H9 (cell line): ENCODE measurements around the gene KCNMA1. TPM values are rescaled to one million over a fixed set of nuclear protein-coding genes. Genes with fewer than 3 reads are reported as not detected.

Experiments
- DNase-seq: peaks from one replicate; pipeline ENCODE4 v3.0.0-alpha.2; 2017
- H2AFZ ChIP-seq: one replicate; pipeline ENCODE4 v1.6.1; 2013; ENCODE audit warnings: mild to moderate bottlenecking, low read length, control low read depth, moderate library complexity
- H2AK5ac ChIP-seq: 2 replicates; pipeline ENCODE4 v1.6.1; 2013; ENCODE audit warnings: low read length, control low read depth, mixed read lengths; ENCODE audit not compliant: insufficient read length
- H2BK120ac ChIP-seq: one replicate; pipeline ENCODE4 v1.6.1; 2013; ENCODE audit warnings: low read depth, mild to moderate bottlenecking, low read length, control low read depth, inconsistent platforms; ENCODE audit not compliant: poor library complexity, severe bottlenecking
- H2BK12ac ChIP-seq: 2 replicates; pipeline ENCODE4 v1.6.1; 2013; ENCODE audit warnings: low read length, control low read depth, mixed read lengths, low read depth; ENCODE audit not compliant: insufficient read length
- H2BK15ac ChIP-seq: 2 replicates; pipeline ENCODE4 v1.6.1; 2013; ENCODE audit warnings: low read depth, low read length, control low read depth
- H2BK20ac ChIP-seq: one replicate; pipeline ENCODE4 v1.6.1; 2013; ENCODE audit warnings: low read depth, mild to moderate bottlenecking, low read length, control low read depth, inconsistent platforms; ENCODE audit not compliant: poor library complexity, severe bottlenecking
- H2BK5ac ChIP-seq: 2 replicates; pipeline ENCODE4 v1.6.1; 2013; ENCODE audit warnings: low read length, control low read depth, mixed read lengths; ENCODE audit not compliant: insufficient read length
- H3K14ac ChIP-seq: 2 replicates; pipeline ENCODE4 v1.6.1; 2013; ENCODE audit warnings: low read length, control low read depth; ENCODE audit not compliant: insufficient read depth
- H3K18ac ChIP-seq: 2 replicates; pipeline ENCODE4 v1.6.1; 2013; ENCODE audit warnings: low read depth, mild to moderate bottlenecking, mixed read lengths, low read length, control low read depth; ENCODE audit not compliant: insufficient read length
- H3K23ac ChIP-seq: 2 replicates; pipeline ENCODE4 v1.6.1; 2013; ENCODE audit warnings: low read length, control low read depth, mixed read lengths, low read depth; ENCODE audit not compliant: insufficient read length
- H3K23me2 ChIP-seq: 2 replicates; pipeline ENCODE4 v1.6.1; 2013; ENCODE audit warnings: low read depth, mild to moderate bottlenecking, mixed read lengths, low read length, control low read depth; ENCODE audit not compliant: insufficient read length, poor library complexity, severe bottlenecking
- H3K27ac ChIP-seq: 2 replicates; pipeline ENCODE4 v1.5.1; 2013; ENCODE audit warnings: low read length, control low read depth, mixed read lengths, low read depth; ENCODE audit not compliant: insufficient read length
- H3K27me3 ChIP-seq: 2 replicates; pipeline ENCODE4 v1.6.1; 2013; ENCODE audit warnings: low read length, control low read depth, inconsistent platforms; ENCODE audit not compliant: insufficient read depth
- H3K4ac ChIP-seq: 2 replicates; pipeline ENCODE4 v1.6.1; 2013; ENCODE audit warnings: low read depth, mild to moderate bottlenecking, control low read depth, inconsistent platforms, low read length, moderate library complexity
- H3K4me1 ChIP-seq: 2 replicates; pipeline ENCODE4 v1.6.1; 2013; ENCODE audit warnings: low read length, control low read depth, inconsistent platforms; ENCODE audit not compliant: insufficient read depth
- H3K4me2 ChIP-seq: 2 replicates; pipeline ENCODE4 v1.6.1; 2013; ENCODE audit warnings: low read length, control low read depth, mixed read lengths; ENCODE audit not compliant: insufficient read length, insufficient read depth
- H3K56ac ChIP-seq: 2 replicates; pipeline ENCODE4 v1.6.1; 2013; ENCODE audit warnings: low read depth, mild to moderate bottlenecking, mixed read lengths, low read length, control low read depth; ENCODE audit not compliant: insufficient read length
- H3K79me1 ChIP-seq: 2 replicates; pipeline ENCODE4 v1.6.1; 2013; ENCODE audit warnings: low read depth, mild to moderate bottlenecking, moderate library complexity, low read length, control low read depth, inconsistent platforms; ENCODE audit not compliant: insufficient read depth, poor library complexity, severe bottlenecking
- H3K79me2 ChIP-seq: 2 replicates; pipeline ENCODE4 v1.6.1; 2013; ENCODE audit warnings: low read length, control low read depth, inconsistent platforms; ENCODE audit not compliant: insufficient read depth
- H3K9ac ChIP-seq: 2 replicates; pipeline ENCODE4 v1.6.1; 2013; ENCODE audit warnings: low read length, control low read depth, mixed read lengths; ENCODE audit not compliant: insufficient read length; ENCODE audit errors: extremely low read depth
- H3K9me3 ChIP-seq: one replicate; pipeline ENCODE4 v1.6.1; 2013; ENCODE audit warnings: low read depth, low read length, inconsistent platforms; ENCODE audit not compliant: control insufficient read depth
- H3T11ph ChIP-seq: one replicate; pipeline ENCODE4 v1.6.1; 2013; ENCODE audit warnings: mild to moderate bottlenecking, low read length, control low read depth, inconsistent platforms
- H4K20me1 ChIP-seq: one replicate; pipeline ENCODE4 v1.6.1; 2013; ENCODE audit not compliant: control insufficient read depth, insufficient read length, insufficient read depth
- H4K5ac ChIP-seq: 2 replicates; pipeline ENCODE4 v1.6.1; 2013; ENCODE audit warnings: low read depth, mild to moderate bottlenecking, mixed read lengths, low read length, control low read depth; ENCODE audit not compliant: insufficient read length
- H4K8ac ChIP-seq: replicated peaks from 2 replicates; pipeline ENCODE4 v1.6.1; 2013; ENCODE audit warnings: low read length, control low read depth, mixed read lengths, low read depth; ENCODE audit not compliant: insufficient read length
- H4K91ac ChIP-seq: 2 replicates; pipeline ENCODE4 v1.6.1; 2013; ENCODE audit warnings: low read depth, mild to moderate bottlenecking, moderate library complexity, mixed read lengths, low read length, control low read depth; ENCODE audit not compliant: insufficient read length
- H3K27ac Mint-ChIP-seq, 3 experiments: 2 replicates in 2 of 3; 3 replicates in 1 of 3; pipeline ENCODE4 v1.8.0; 2020 to 2021; ENCODE audit warnings: mixed read lengths in 3 of 3, mild to moderate bottlenecking in 1 of 3, moderate library complexity in 1 of 3
- H3K27me3 Mint-ChIP-seq: 2 replicates; pipeline ENCODE4 v1.8.0; 2021; ENCODE audit warnings: low read depth, mild to moderate bottlenecking, moderate library complexity, mixed read lengths
- H3K36me3 Mint-ChIP-seq, 3 experiments: 2 replicates in 2 of 3; 3 replicates in 1 of 3; pipeline ENCODE4 v1.8.0; 2020 to 2021; ENCODE audit warnings: low read depth in 3 of 3, mixed read lengths in 3 of 3; ENCODE audit not compliant: insufficient read depth in 1 of 3
- H3K4me1 Mint-ChIP-seq, 2 experiments: 2 replicates each; pipeline ENCODE4 v1.8.0; 2020; ENCODE audit warnings: mixed read lengths in 2 of 2
- H3K4me3 Mint-ChIP-seq, 2 experiments: 2 replicates in 1 of 2; 3 replicates in 1 of 2; pipeline ENCODE4 v1.8.0; 2020 to 2021; ENCODE audit warnings: mild to moderate bottlenecking in 2 of 2, mixed read lengths in 2 of 2, moderate library complexity in 1 of 2
- H3K9me3 Mint-ChIP-seq, 2 experiments: 2 replicates in 1 of 2; 3 replicates in 1 of 2; pipeline ENCODE4 v1.8.0; 2020; ENCODE audit warnings: mild to moderate bottlenecking in 2 of 2, mixed read lengths in 2 of 2, moderate library complexity in 1 of 2
- WGBS: extraction: QIAGEN DNeasy Blood & Tissue Kit; methylation state at CpG from one replicate; pipeline ENCODE4 v1.1.7; 2013; ENCODE audit warnings: missing lambda C conversion rate, low lambda C conversion rate, mixed read lengths; ENCODE audit not compliant: insufficient read length; ENCODE audit errors: extremely low coverage; 5-methylcytosine and 5-hydroxymethylcytosine counted together
- total RNA-seq: library from RNA; stranded (reverse); gene quantifications from 2 replicates; pipeline ENCODE4 v1.2.1, GENCODE V29; 2021
- TF ChIP-seq, protein P1 (sequence below): fragments of 200-600 bp; sonication (generic); conservative IDR thresholded peaks from 3 replicates; pipeline ENCODE4 v1.8.0; 2021; ENCODE audit warnings: antibody characterized with exemption, mild to moderate bottlenecking

The KCNMA1 gene
- total RNA-seq, 1 experiment from 2014 or later: 2.0 TPM

DNA sequence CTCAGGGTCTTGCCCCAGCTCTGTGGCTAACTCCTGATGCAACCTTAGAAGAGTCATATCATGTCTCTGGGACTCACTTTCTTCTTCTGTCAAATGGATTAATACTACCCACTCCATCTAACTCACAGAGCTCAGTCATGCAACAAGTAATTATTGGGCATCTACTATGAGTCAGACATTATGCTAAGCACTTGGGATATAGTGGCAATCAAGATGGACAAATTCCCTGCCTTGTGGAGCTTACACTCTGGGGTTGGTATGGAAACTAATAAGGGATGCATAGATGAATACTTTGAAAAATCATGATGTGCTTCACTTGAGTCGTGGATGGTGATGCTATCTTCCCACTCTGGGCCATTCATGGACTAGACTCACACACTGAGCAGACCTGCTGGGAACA, 88.9 kb downstream of the KCNMA1 start:
- no peak overlapping the region for H3K4me2 ChIP-seq
- no peak overlapping the region for H2AK5ac ChIP-seq
- H3K79me1 ChIP-seq: no peaks in the 10 kb centered on the region
- H3K27ac ChIP-seq: no peak overlapping the region
- H2BK120ac ChIP-seq: no peak overlapping the region
- H2BK20ac ChIP-seq: no peak overlapping the region
- Mint-ChIP-seq H3K27me3 (peaks cover 1% of the 10 kb centered on the region; the same call in 1 of the 2 replicates), H3K4me1 (peaks cover 7% of the 10 kb centered on the region in 2 experiments), H3K27ac (peak overlapping the region in 1 of 3 experiments; percentile 48; a peak in 1 of 7 replicates), H3K36me3 (no peaks in the 10 kb centered on the region), H3K4me3 (no peak overlapping the region), H3K9me3 (no peaks in the 10 kb centered on the region)
- no peak overlapping the region for H3K18ac ChIP-seq
- H3K4me1 ChIP-seq: no peaks in the 10 kb centered on the region
- H2BK12ac ChIP-seq: no peak overlapping the region
- DNase-seq: no peak
- H3K14ac ChIP-seq: no peak overlapping the region
- WGBS: no CpG with 5 or more reads among the region's 1 CpG
- H4K5ac ChIP-seq: no peak overlapping the region
- no peaks in the 10 kb centered on the region for H3K9me3 ChIP-seq
- H3K27me3 ChIP-seq: no peaks in the 10 kb centered on the region
- H2AFZ ChIP-seq: no peak overlapping the region
- H4K8ac ChIP-seq: no peak overlapping the region
- no peaks in the 10 kb centered on the region for H3K79me2 ChIP-seq
- TF ChIP-seq, protein P1, sequence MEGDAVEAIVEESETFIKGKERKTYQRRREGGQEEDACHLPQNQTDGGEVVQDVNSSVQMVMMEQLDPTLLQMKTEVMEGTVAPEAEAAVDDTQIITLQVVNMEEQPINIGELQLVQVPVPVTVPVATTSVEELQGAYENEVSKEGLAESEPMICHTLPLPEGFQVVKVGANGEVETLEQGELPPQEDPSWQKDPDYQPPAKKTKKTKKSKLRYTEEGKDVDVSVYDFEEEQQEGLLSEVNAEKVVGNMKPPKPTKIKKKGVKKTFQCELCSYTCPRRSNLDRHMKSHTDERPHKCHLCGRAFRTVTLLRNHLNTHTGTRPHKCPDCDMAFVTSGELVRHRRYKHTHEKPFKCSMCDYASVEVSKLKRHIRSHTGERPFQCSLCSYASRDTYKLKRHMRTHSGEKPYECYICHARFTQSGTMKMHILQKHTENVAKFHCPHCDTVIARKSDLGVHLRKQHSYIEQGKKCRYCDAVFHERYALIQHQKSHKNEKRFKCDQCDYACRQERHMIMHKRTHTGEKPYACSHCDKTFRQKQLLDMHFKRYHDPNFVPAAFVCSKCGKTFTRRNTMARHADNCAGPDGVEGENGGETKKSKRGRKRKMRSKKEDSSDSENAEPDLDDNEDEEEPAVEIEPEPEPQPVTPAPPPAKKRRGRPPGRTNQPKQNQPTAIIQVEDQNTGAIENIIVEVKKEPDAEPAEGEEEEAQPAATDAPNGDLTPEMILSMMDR: no peak
- H2BK15ac ChIP-seq: no peak overlapping the region
- H3K23me2 ChIP-seq: no peaks in the 10 kb centered on the region
- H2BK5ac ChIP-seq: no peak overlapping the region
- no peak overlapping the region for H3T11ph ChIP-seq
- H3K56ac ChIP-seq: no peak overlapping the region
- H4K20me1 ChIP-seq: no peaks in the 10 kb centered on the region
- H3K4ac ChIP-seq: no peak overlapping the region
- H3K23ac ChIP-seq: no peak overlapping the region
- H3K9ac ChIP-seq: no peak overlapping the region
- no peak overlapping the region for H4K91ac ChIP-seq
